HCT116 (cell line): ENCODE measurements around the gene CHRND.

Experiments
- CEBPB ChIP-seq: IDR thresholded peaks from 2 replicates; pipeline ENCODE4 v1.6.1; 2012; ENCODE audit warnings: low read depth
- CTCF ChIP-seq, 3 experiments: fragments of 200-600 bp in 1 of 3; sonication (generic) in 1 of 3; IDR thresholded peaks in 2 of 3; conservative IDR thresholded peaks in 1 of 3; 2 replicates each; pipeline ENCODE4 v1.5.1; 2012 to 2017; ENCODE audit warnings: low read depth in 2 of 3, low read length in 2 of 3, antibody characterized with exemption in 1 of 3, borderline replicate concordance in 1 of 3, control low read depth in 1 of 3, mild to moderate bottlenecking in 1 of 3, mixed read lengths in 1 of 3, mixed run types in 1 of 3, moderate library complexity in 1 of 3; ENCODE audit not compliant: insufficient read depth in 1 of 3
- EGR1 ChIP-seq: IDR thresholded peaks from 2 replicates; pipeline ENCODE4 v1.6.1; 2012; ENCODE audit warnings: low read depth
- EZH2 ChIP-seq: fragments of 200-600 bp; sonication (generic); IDR thresholded peaks from 2 replicates; pipeline ENCODE4 v1.6.1; 2017; ENCODE audit warnings: antibody characterized with exemption, mixed run types
- EZH2phosphoT487 ChIP-seq: fragments of 200-600 bp; IDR thresholded peaks from 2 replicates; pipeline ENCODE4 v1.6.1; 2018; ENCODE audit warnings: antibody characterized with exemption, borderline replicate concordance
- POLR2A ChIP-seq: IDR thresholded peaks from 2 replicates; pipeline ENCODE4 v1.7.0; 2011; ENCODE audit warnings: borderline replicate concordance; ENCODE audit not compliant: insufficient read depth, insufficient read length; ENCODE audit errors: extremely low read depth
- POLR2AphosphoS5 ChIP-seq: IDR thresholded peaks from 2 replicates; pipeline ENCODE4 v1.6.1; 2011; ENCODE audit warnings: mild to moderate bottlenecking, low read depth, low read length, moderate library complexity
- REST ChIP-seq: IDR thresholded peaks from 2 replicates; pipeline ENCODE4 v1.6.1; 2012; ENCODE audit warnings: low read depth

DNA sequence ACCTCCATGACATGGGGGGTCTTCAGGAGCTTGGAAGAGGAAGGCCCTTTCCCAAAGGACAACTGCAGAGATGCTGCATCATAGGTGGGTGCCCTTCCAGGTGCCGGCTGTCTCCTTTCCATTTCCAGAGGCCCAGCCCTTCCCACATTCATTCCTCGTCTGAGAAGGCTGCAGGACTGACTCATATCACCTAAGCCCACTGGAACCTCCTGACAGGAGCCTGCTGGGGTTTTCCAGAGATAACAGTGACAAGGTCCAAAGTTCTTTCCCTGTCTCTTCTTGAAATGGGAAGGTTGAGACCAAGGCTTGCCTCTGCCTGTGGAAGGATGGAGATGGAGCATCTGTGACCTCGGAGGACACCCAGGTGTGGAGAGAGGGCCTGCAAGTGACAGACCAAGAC, 9.4 kb upstream of the CHRND start:
- TF ChIP-seq CTCF (IDR thresholded peaks at IDR 0.05 in 2 of 3, conservative IDR thresholded peaks at IDR 0.05 in 1 of 3; ENCODE audit: borderline replicate concordance in 1 of 3, insufficient read depth in 1 of 3, low read depth in 2 of 3, low read length in 2 of 3): no peak
- TF ChIP-seq EZH2: no peak
- no peak for TF ChIP-seq REST
- no peak for TF ChIP-seq POLR2AphosphoS5
- TF ChIP-seq EGR1: no peak
- no peak for TF ChIP-seq POLR2A
- TF ChIP-seq CEBPB: no peak
- TF ChIP-seq EZH2phosphoT487: no peak
